HCT116 (cell line): Measurements from ENCODE around the gene UBE2D4. TPM values are rescaled to one million over a fixed set of nuclear protein-coding genes. Genes with fewer than 3 reads are reported as not detected.

ENCODE experiments used
- ATAC-seq: fragments of 200-7000 bp; cut with Tn5 transposase; 2 replicates; pipeline ENCODE4 v1.9.1; 2020; ENCODE audit warnings: mild to moderate bottlenecking, moderate library complexity
- BruUV-seq: library from RNA; stranded (reverse); fragments of 400-500 nt; replicated peaks from 2 replicates; lab custom pipeline; 2021; lab: Mats Ljungman, UMichigan
- CTCF ChIA-PET: fragments of 300-600 bp; sonication (Branson Sonifier 250); formaldehyde crosslinking; loops from one replicate; lab custom pipeline; 2021; ENCODE audit warnings: antibody characterized with exemption; lab: Charles Lee
- POLR2A ChIA-PET: fragments of 300-600, 350-600 bp; sonication (Branson Sonifier 250); formaldehyde crosslinking; loops from one replicate; lab custom pipeline; 2021; ENCODE audit warnings: antibody characterized with exemption; lab: Charles Lee
- RAD21 ChIA-PET, 2 experiments: fragments of 300-600 bp; sonication (Branson Sonifier 250); formaldehyde crosslinking; loops; one replicate each; lab custom pipeline; 2023; ENCODE audit warnings: low total read pairs in 2 of 2; ENCODE audit not compliant: uncharacterized antibody in 2 of 2, unreplicated experiment in 2 of 2, low non-redundant PET in 1 of 2; lab: Charles Lee
- DNase-seq: peaks from one replicate; pipeline ENCODE4 v3.0.0-alpha.2; 2010; ENCODE audit warnings: low read depth, low spot score
- H2AFZ ChIP-seq: fragments of 200-600 bp; shearing (Covaris generic), sonication (generic); 2 replicates; pipeline ENCODE4 v1.6.1; 2017; ENCODE audit warnings: low read depth, mixed run types, mixed read lengths, antibody characterized with exemption, low read length; ENCODE audit not compliant: poor library complexity, severe bottlenecking
- H3K27ac ChIP-seq: 2 replicates; pipeline ENCODE4 v1.5.1; 2012; ENCODE audit warnings: low read depth, low read length
- H3K27me3 ChIP-seq: fragments of 200-600 bp; sonication (generic); 2 replicates; pipeline ENCODE4 v1.6.1; 2016; ENCODE audit warnings: mixed run types, low read length, mixed read lengths; ENCODE audit not compliant: insufficient read depth
- H3K36me3 ChIP-seq, 2 experiments: fragments of 200-500 bp in 1 of 2; fragments of 200-600 bp in 1 of 2; sonication (Bioruptor generic) in 1 of 2; sonication (generic) in 1 of 2; 2 replicates each; pipeline versions ENCODE4 v1.5.1 to v1.6.1; 2014 to 2016; ENCODE audit warnings: low read length in 2 of 2, inconsistent platforms in 1 of 2, mixed read lengths in 1 of 2, mixed run types in 1 of 2; ENCODE audit not compliant: insufficient read depth in 2 of 2, control insufficient read depth in 1 of 2
- H3K4me1 ChIP-seq, 2 experiments: fragments of 200-600 bp in 1 of 2; sonication (generic) in 1 of 2; 2 replicates each; pipeline versions ENCODE4 v1.5.1 to v1.6.1; 2012 to 2017; ENCODE audit warnings: low read length in 2 of 2, inconsistent platforms in 1 of 2, mild to moderate bottlenecking in 1 of 2, mixed read lengths in 1 of 2, mixed run types in 1 of 2, moderate library complexity in 1 of 2; ENCODE audit not compliant: insufficient read depth in 2 of 2, control insufficient read depth in 1 of 2
- H3K4me2 ChIP-seq: fragments of 200-600 bp; sonication (generic); 2 replicates; pipeline ENCODE4 v1.6.1; 2017; ENCODE audit warnings: mixed run types, low read length, mixed read lengths
- H3K4me3 ChIP-seq, 2 experiments: fragments of 200-600 bp in 1 of 2; sonication (generic) in 1 of 2; replicated peaks in 1 of 2; 2 replicates each; pipeline ENCODE4 v1.5.1; 2011 to 2016; ENCODE audit warnings: low read length in 2 of 2, control low read depth in 1 of 2, low read depth in 1 of 2, mild to moderate bottlenecking in 1 of 2, mixed read lengths in 1 of 2, mixed run types in 1 of 2
- H3K79me2 ChIP-seq: fragments of 200-600 bp; sonication (generic); 2 replicates; pipeline ENCODE4 v1.6.1; 2017; ENCODE audit warnings: mild to moderate bottlenecking, mixed run types, low read length, moderate library complexity, mixed read lengths; ENCODE audit not compliant: insufficient read depth
- H3K9ac ChIP-seq: fragments of 200-600 bp; sonication (generic); 2 replicates; pipeline ENCODE4 v1.6.1; 2016; ENCODE audit warnings: low read length, mixed read lengths
- H3K9me2 ChIP-seq: fragments of 200-600 bp; sonication (generic), shearing (Covaris generic); 2 replicates; pipeline ENCODE4 v1.6.1; 2017; ENCODE audit warnings: mixed run types, mild to moderate bottlenecking, moderate library complexity; ENCODE audit not compliant: insufficient read depth
- H3K9me3 ChIP-seq, 2 experiments: fragments of 200-500 bp in 1 of 2; fragments of 200-600 bp in 1 of 2; sonication (Bioruptor generic) in 1 of 2; sonication (generic) in 1 of 2; 2 replicates each; pipeline ENCODE4 v1.6.1; 2014 to 2017; ENCODE audit warnings: low read length in 2 of 2, mixed read lengths in 2 of 2, inconsistent platforms in 1 of 2, low read depth in 1 of 2, mild to moderate bottlenecking in 1 of 2, mixed run types in 1 of 2, moderate library complexity in 1 of 2; ENCODE audit not compliant: control insufficient read depth in 1 of 2, insufficient read depth in 1 of 2
- H4K20me1 ChIP-seq: fragments of 200-600 bp; sonication (generic), shearing (Covaris generic); 2 replicates; pipeline ENCODE4 v1.6.1; 2017; ENCODE audit warnings: mixed run types, mild to moderate bottlenecking, moderate library complexity; ENCODE audit not compliant: insufficient read depth
- ATF3 ChIP-seq: IDR thresholded peaks from 2 replicates; pipeline ENCODE4 v1.6.1; 2012
- CTCF ChIP-seq, 3 experiments: fragments of 200-600 bp in 1 of 3; sonication (generic) in 1 of 3; IDR thresholded peaks in 2 of 3; conservative IDR thresholded peaks in 1 of 3; 2 replicates each; pipeline ENCODE4 v1.5.1; 2012 to 2017; ENCODE audit warnings: low read depth in 2 of 3, low read length in 2 of 3, antibody characterized with exemption in 1 of 3, borderline replicate concordance in 1 of 3, control low read depth in 1 of 3, mild to moderate bottlenecking in 1 of 3, mixed read lengths in 1 of 3, mixed run types in 1 of 3, moderate library complexity in 1 of 3; ENCODE audit not compliant: insufficient read depth in 1 of 3
- ELF1 ChIP-seq: IDR thresholded peaks from 2 replicates; pipeline ENCODE4 v1.6.1; 2012; ENCODE audit warnings: low read depth, borderline replicate concordance
- JUND ChIP-seq: IDR thresholded peaks from 2 replicates; pipeline ENCODE4 v1.6.1; 2012
- MAX ChIP-seq: IDR thresholded peaks from 2 replicates; pipeline ENCODE4 v1.6.1; 2012
- POLR2A ChIP-seq: IDR thresholded peaks from 2 replicates; pipeline ENCODE4 v1.7.0; 2011; ENCODE audit warnings: borderline replicate concordance; ENCODE audit not compliant: insufficient read depth, insufficient read length; ENCODE audit errors: extremely low read depth
- RAD21 ChIP-seq: IDR thresholded peaks from 2 replicates; pipeline ENCODE4 v1.6.1; 2012; ENCODE audit warnings: low read depth, mild to moderate bottlenecking
- TCF7L2 ChIP-seq: IDR thresholded peaks from 2 replicates; pipeline ENCODE4 v1.7.0; 2011; ENCODE audit warnings: borderline replicate concordance, inconsistent platforms; ENCODE audit not compliant: insufficient read depth, insufficient read length; ENCODE audit errors: extremely low read depth
- ZBTB33 ChIP-seq: IDR thresholded peaks from 2 replicates; pipeline ENCODE4 v1.6.1; 2011; ENCODE audit warnings: mild to moderate bottlenecking, low read length, moderate library complexity; ENCODE audit not compliant: insufficient replicate concordance; ENCODE audit errors: extremely low read depth
- ZFX ChIP-seq: fragments of 450-650 bp; IDR thresholded peaks from 2 replicates; pipeline ENCODE4 v1.6.1; 2017
- intact Hi-C: fragments of 100-400 bp; cut with micrococcal nuclease; formaldehyde crosslinking; loops from 2 replicates; pipeline ENCODE4 v1.10.0; 2022
- total RNA-seq: library from RNA; stranded (reverse); gene quantifications from one replicate; pipeline ENCODE4 v1.2.1, GENCODE V29; 2021; ENCODE audit not compliant: unreplicated experiment

The UBE2D4 gene
- total RNA-seq, 1 experiment from 2014 or later, result 12.9 TPM

GRCh38 chr7:43926798-43927123 is 525 bp downstream of the UBE2D4 start:
- H4K20me1 ChIP-seq, result no peaks in the 10 kb centered on the region
- no peaks in the 10 kb centered on the region for H3K9me2 ChIP-seq
- ATAC-seq, result peak; percentile 37
- RAD21 ChIA-PET, result no interaction called here
- POLR2A ChIA-PET, result no interaction called here
- H3K79me2 ChIP-seq, result no peaks in the 10 kb centered on the region
- TF ChIP-seq POLR2A (no peak), ZFX (no peak), ELF1 (no peak), RAD21 (0 out of 2 replicates have a peak, but pooled peaks have one; percentile 8), TCF7L2 (no peak)
- DNase-seq, result no peak
- no peak overlapping the region for H2AFZ ChIP-seq
- H3K4me2 ChIP-seq, result peak overlapping the region; percentile 98
- peaks cover 0 to 4% of the 10 kb centered on the region in 2 experiments; a peak in 1 of 4 replicates for H3K9me3 ChIP-seq
- peak overlapping the region; percentile 60 to 65 for H3K4me3 ChIP-seq
- BruUV-seq, result no TSS peak
- no peaks in the 10 kb centered on the region for H3K27me3 ChIP-seq
- intact Hi-C loops, result no loop called here
- H3K36me3 ChIP-seq, result no peaks in the 10 kb centered on the region
- CTCF ChIA-PET, result no interaction called here
- peak overlapping the region; percentile 66 for H3K9ac ChIP-seq
- H3K27ac ChIP-seq, result peak overlapping the region; percentile 78
- peaks cover 5 to 20% of the 10 kb centered on the region in 2 experiments; a peak in 3 of 4 replicates for H3K4me1 ChIP-seq

- no peak overlapping the region for H3K4me3 ChIP-seq
- no peaks in the 10 kb centered on the region for H3K79me2 ChIP-seq
- POLR2A ChIA-PET, result no interaction called here
- intact Hi-C loops, result no loop called here
- no peak overlapping the region for H2AFZ ChIP-seq
- H3K27me3 ChIP-seq, result no peaks in the 10 kb centered on the region
- peaks cover 0 to 4% of the 10 kb centered on the region in 2 experiments; a peak in 1 of 4 replicates for H3K9me3 ChIP-seq
- H3K36me3 ChIP-seq, result no peaks in the 10 kb centered on the region
- no peak overlapping the region for H3K27ac ChIP-seq
- RAD21 ChIA-PET, result interaction anchor here in 1 of 2 experiments (0.6 kb wide), 1 partner anchor 80 kb away, joined by 3 read pairs; no protein-coding TSS in a partner anchor
- no peak overlapping the region; the same call in 1 of the 2 replicates for H3K4me2 ChIP-seq
- BruUV-seq, result no TSS peak
- CTCF ChIA-PET, result no interaction called here
- ATAC-seq, result no peak
- TF ChIP-seq MAX (no peak), CTCF (IDR thresholded peaks at IDR 0.05 in 2 of 3, conservative IDR thresholded peaks at IDR 0.05 in 1 of 3; ENCODE audit: borderline replicate concordance in 1 of 3, insufficient read depth in 1 of 3, low read depth in 2 of 3, low read length in 2 of 3) (no peak), ELF1 (no peak), ATF3 (no peak), ZBTB33 (no peak), JUND (no peak)
- H3K9ac ChIP-seq, result no peak overlapping the region
- DNase-seq, result no peak
- no peaks in the 10 kb centered on the region for H4K20me1 ChIP-seq
- H3K4me1 ChIP-seq, result peaks cover 5 to 20% of the 10 kb centered on the region in 2 experiments; a peak in 3 of 4 replicates
- no peaks in the 10 kb centered on the region for H3K9me2 ChIP-seq
Measured at GRCh38 chr7:43927810-43928209, 1.6 kb downstream of the UBE2D4 start.
